ENCODE data around the gene SNURF.
"Not testable (repeated sequence)": the region's sequence is repeated elsewhere in the genome, so short reads cannot be mapped to it uniquely, and the experiment has no call there.

SNURF gene

GRCh38 chr15:24971052-24971451 is 16.3 kb downstream of the SNURF start:
- no peak for DNase-seq (ENCODE audit: low spot score)

- no peak for DNase-seq (ENCODE audit: low spot score)
Measured at GRCh38 chr15:24971772-24972171, 17.0 kb downstream of the SNURF start.

GRCh38 chr15:24972707-24973106 is 17.9 kb downstream of the SNURF start:
- not testable (repeated sequence) for DNase-seq (ENCODE audit: low spot score)

- no peak for DNase-seq (ENCODE audit: low spot score)
Measured at GRCh38 chr15:24976932-24977331, 22.1 kb downstream of the SNURF start.

DNA sequence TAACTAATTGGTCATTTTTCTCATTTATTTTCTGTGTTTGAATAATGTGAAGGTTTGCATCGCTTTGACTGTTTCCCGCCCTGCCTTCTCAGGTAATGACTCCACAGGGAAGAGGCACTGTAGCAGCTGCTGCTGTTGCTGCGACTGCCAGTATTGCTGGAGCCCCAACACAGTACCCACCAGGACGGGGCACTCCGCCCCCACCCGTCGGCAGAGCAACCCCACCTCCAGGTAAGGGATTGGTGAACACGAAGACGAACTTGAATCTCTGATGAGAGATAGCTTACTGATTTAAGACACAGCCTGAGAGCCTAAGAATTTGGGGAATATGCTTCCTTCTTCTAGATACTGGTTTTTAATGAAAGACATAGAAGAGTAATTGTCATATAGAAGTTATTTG is 22.9 kb downstream of the SNURF start:
- no peak for DNase-seq (ENCODE audit: low spot score)

DNA sequence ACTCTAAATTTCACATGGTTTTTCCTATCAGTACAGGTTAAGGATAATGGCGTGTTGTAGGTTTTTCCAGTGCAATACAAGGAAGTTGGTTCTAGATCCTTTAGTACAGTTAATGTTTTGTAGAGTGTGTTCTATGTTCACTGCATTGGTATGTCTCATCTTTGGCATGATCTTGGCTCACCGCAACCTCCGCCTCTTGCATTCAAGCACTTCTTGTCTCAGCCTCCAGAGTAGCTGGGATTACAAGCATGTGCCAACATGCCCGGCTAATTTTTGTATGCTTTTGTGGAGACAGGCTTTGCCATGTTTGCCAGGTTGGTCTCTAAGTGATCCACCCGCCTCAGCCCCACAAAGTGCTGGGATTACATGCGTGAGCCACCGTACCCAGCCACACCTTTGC is 30.4 kb downstream of the SNURF start:
- DNase-seq (ENCODE audit: low spot score) = no peak

DNA sequence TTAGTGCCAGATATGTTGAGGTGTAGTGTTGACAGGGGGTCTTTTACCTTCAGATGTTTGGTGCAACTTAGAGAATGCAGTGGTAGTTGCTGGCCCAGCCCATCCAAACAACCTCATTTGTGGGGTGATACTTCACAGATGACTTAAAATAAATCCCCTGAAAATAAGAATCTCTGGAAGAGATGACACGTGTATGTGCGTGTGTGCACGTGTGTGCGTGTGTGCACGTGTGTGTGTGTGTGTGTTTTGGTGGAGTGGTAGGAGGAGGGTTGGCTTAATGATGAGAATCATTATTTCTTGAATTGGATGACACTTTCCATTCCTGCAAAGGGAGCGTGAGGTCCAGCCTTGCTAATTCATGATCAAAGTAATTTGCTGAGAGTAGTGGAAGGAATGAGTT is 31.9 kb downstream of the SNURF start:
- no peak for DNase-seq (ENCODE audit: low spot score)
